Heart left ventricle (tissue), 13 donors: Measurements from ENCODE around the gene TRAF2.

Experiments used
- CTCF ChIP-seq, 12 donors: fragments of 200-600 bp; sonication (generic) in 4 of 12; IDR thresholded peaks; one replicate each; pipeline versions ENCODE4 v1.5.0 to v1.8.0; 2018 to 2022; ENCODE audit warnings: antibody characterized with exemption in 12 of 12, mild to moderate bottlenecking in 5 of 12
- POLR2A ChIP-seq, 2 donors: fragments of 450-650 bp; IDR thresholded peaks; one replicate each; pipeline ENCODE4 v1.6.1; 2017; ENCODE audit warnings: antibody characterized with exemption in 2 of 2, mild to moderate bottlenecking in 2 of 2, moderate library complexity in 2 of 2
- donor health status: ischemic (EF 13 %, LVEDD 7.1; RV severe dilation, severe dysfunction).
- donor health status: DM: no; HTN: yes; CAD: no.
- donor health status: DM: no; HTN: no; CAD: no.
- donor health status: ischemic (EF 25% LVEDD 6.9; RV normal size, moderate dysfunction).
- donor health status: ischemic (EF 25% LVEDD 5.7; RV mildly dilated, moderate dysfunction).
- donor health status: ischemic (EF 35%, LVEDD 5.7; RV mildly dilated, moderate dysfunction).
- donor health status: nonischemic (EF 11% LVEDD 7.7; RV severe dilation, severe dysfunction).
- donor health status: DM: yes; HTN: yes; CAD: no.
- donor health status: PGD.
- donor health status: ischemic (EF 29% LVEDD 5.4; RV normal size, mild dysfunction).
- donor health status: nonischemic (EF 23%, LVEDD 6.1; RV moderate dilation, normal function).

GRCh38 chr9:136930014-136930413, 43.7 kb downstream of the TRAF2 start:
- no peak for TF ChIP-seq CTCF (IDR thresholded peaks at IDR 0.05)
- no peak for TF ChIP-seq POLR2A (IDR thresholded peaks at IDR 0.05)
